AG04450 (cell line): ENCODE measurements around the gene SNRPA. TPM values are rescaled to one million over a fixed set of nuclear protein-coding genes. Genes with fewer than 3 reads are reported as not detected.

Experiments
- CTCF ChIA-PET: fragments of 300-600, 350-600 bp; formaldehyde crosslinking; extraction: SDS; loops from one replicate; lab custom pipeline; 2022; ENCODE audit warnings: antibody characterized with exemption, inconsistent platforms; lab: Charles Lee
- POLR2A ChIA-PET: fragments of 350-600 bp; formaldehyde crosslinking; extraction: SDS; loops from one replicate; lab custom pipeline; 2021; ENCODE audit warnings: antibody characterized with exemption, inconsistent platforms; lab: Yijun Ruan, JAX
- DNase-seq: peaks from one replicate; pipeline ENCODE4 v3.0.0-alpha.2; 2011; ENCODE audit warnings: low read depth, low spot score
- H3K27ac ChIP-seq: one replicate; pipeline ENCODE4 v1.5.1; 2012; ENCODE audit warnings: low read depth, low read length, control low read depth
- H3K27me3 ChIP-seq: one replicate; pipeline ENCODE4 v1.6.0; 2012; ENCODE audit warnings: low read length; ENCODE audit not compliant: control insufficient read depth, insufficient read depth
- H3K4me3 ChIP-seq: 2 replicates; pipeline ENCODE4 v1.5.1; 2011; ENCODE audit warnings: mild to moderate bottlenecking, low read depth, low read length, control low read depth
- H3K9me3 ChIP-seq: 2 replicates; pipeline ENCODE4 v1.5.1; 2012; ENCODE audit warnings: low read length; ENCODE audit not compliant: control insufficient read depth, insufficient read depth
- CTCF ChIP-seq: IDR thresholded peaks from 2 replicates; pipeline ENCODE4 v1.5.1; 2011; ENCODE audit warnings: low read depth, low read length, control low read depth, inconsistent platforms
- polyA plus RNA-seq: library from polyadenylated mRNA; depleted of rRNA; stranded (reverse); fragments of >200 nt; gene quantifications from 2 replicates; pipeline ENCODE4 v1.2.3, GENCODE V29; 2011

Gene SNRPA
- polyA plus RNA-seq, 1 experiment = 126 TPM

- TF ChIP-seq CTCF = no peak
- ChIA-PET POLR2A (interaction anchor here (0.5 kb wide), 1 partner anchor 12 kb away, joined by 4 read pairs; no protein-coding TSS in a partner anchor), CTCF (no interaction called here)
- DNase-seq = no peak
- H3K9me3 ChIP-seq = no peaks in the 10 kb centered on the region
- no peak overlapping the region for H3K4me3 ChIP-seq
- H3K27ac ChIP-seq = no peak overlapping the region
- H3K27me3 ChIP-seq = no peaks in the 10 kb centered on the region
These were observed 13.8 kb upstream of the SNRPA start for GRCh38 chr19:40737102-40737644.

- no peaks in the 10 kb centered on the region for H3K27me3 ChIP-seq
- H3K4me3 ChIP-seq = no peak overlapping the region
- H3K9me3 ChIP-seq = no peaks in the 10 kb centered on the region
- no peak for DNase-seq
- POLR2A ChIA-PET = no interaction called here
- H3K27ac ChIP-seq = no peak overlapping the region
- CTCF ChIA-PET = no interaction called here
- no peak for TF ChIP-seq CTCF
These were observed 11.8 kb upstream of the SNRPA start for GRCh38 chr19:40739030-40739839.

GRCh38 chr19:40739871-40740703 lies 10.9 kb upstream of the SNRPA start:
- no peak overlapping the region for H3K27ac ChIP-seq
- no peak for TF ChIP-seq CTCF
- no peak overlapping the region for H3K4me3 ChIP-seq
- DNase-seq = no peak
- H3K9me3 ChIP-seq = no peaks in the 10 kb centered on the region
- H3K27me3 ChIP-seq = no peaks in the 10 kb centered on the region
- CTCF ChIA-PET = no interaction called here
- POLR2A ChIA-PET = interaction anchor here (2.5 kb wide), 1 partner anchor 10 kb away, joined by 10 read pairs; the partner anchor contains the start of gene ACTMAP

- DNase-seq = no peak
- no peaks in the 10 kb centered on the region for H3K27me3 ChIP-seq
- ChIA-PET POLR2A (interaction anchor here (2.5 kb wide), 1 partner anchor 9 kb away, joined by 10 read pairs; the partner anchor contains the start of gene ACTMAP), CTCF (no interaction called here)
- H3K27ac ChIP-seq = no peak overlapping the region
- H3K9me3 ChIP-seq = no peaks in the 10 kb centered on the region
- TF ChIP-seq CTCF = no peak
- no peak overlapping the region for H3K4me3 ChIP-seq
These were observed 10.3 kb upstream of the SNRPA start for GRCh38 chr19:40740747-40741146.
